HepG2 (cell line): ENCODE data around the gene BCL2A1. TPM values are rescaled to one million over a fixed set of nuclear protein-coding genes. Genes with fewer than 3 reads are reported as not detected.

Experiments used
- EED ChIP-seq: sonication (generic); formaldehyde crosslinking; IDR thresholded peaks from 2 replicates; pipeline ENCODE4 v1.5.0; 2020; ENCODE audit warnings: mild to moderate bottlenecking, missing genetic modification reagents
- EP300 ChIP-seq, 3 experiments: sonication (generic) in 1 of 3; formaldehyde crosslinking in 1 of 3; IDR thresholded peaks; 2 replicates each; pipeline versions ENCODE4 v1.5.1 to v1.6.1; 2011 to 2020; ENCODE audit warnings: low read depth in 2 of 3, low read length in 2 of 3, borderline replicate concordance in 1 of 3, improper control_type of control experiment in 1 of 3, mild to moderate bottlenecking in 1 of 3, missing genetic modification reagents in 1 of 3, moderate library complexity in 1 of 3
- FOXK1 ChIP-seq: sonication (generic); formaldehyde crosslinking; IDR thresholded peaks from 2 replicates; pipeline ENCODE4 v1.4.0; 2020; ENCODE audit warnings: low read depth, missing genetic modification reagents, borderline replicate concordance
- GATAD2A ChIP-seq: IDR thresholded peaks from 2 replicates; pipeline ENCODE4 v1.6.1; 2016
- IRF2 ChIP-seq: IDR thresholded peaks from 2 replicates; pipeline ENCODE4 v1.6.1; 2018; ENCODE audit warnings: missing genetic modification reagents, missing compliant biosample characterization
- JARID2 ChIP-seq: sonication (generic); formaldehyde crosslinking; IDR thresholded peaks from 2 replicates; pipeline ENCODE4 v1.8.1; 2023; ENCODE audit warnings: missing genetic modification reagents, inconsistent platforms; ENCODE audit not compliant: insufficient replicate concordance
- NCOA5 ChIP-seq: sonication (generic); formaldehyde crosslinking; IDR thresholded peaks from 2 replicates; pipeline ENCODE4 v1.4.0; 2020; ENCODE audit warnings: missing genetic modification reagents
- PCBP2 ChIP-seq: fragments of 200-400 bp; formaldehyde crosslinking; optimal IDR thresholded peaks from 2 replicates; pipeline ENCODE3; 2018; ENCODE audit warnings: low read length, low read depth; ENCODE audit not compliant: poor library complexity, severe bottlenecking
- RFX1 ChIP-seq: fragments of 450-650 bp; IDR thresholded peaks from 2 replicates; pipeline ENCODE4 v1.6.1; 2017
- ZBTB42 ChIP-seq: sonication (generic); formaldehyde crosslinking; IDR thresholded peaks from 2 replicates; pipeline ENCODE4 v1.5.0; 2020; ENCODE audit warnings: mild to moderate bottlenecking, missing genetic modification reagents
- ZNF138 ChIP-seq: sonication (generic); formaldehyde crosslinking; IDR thresholded peaks from 2 replicates; pipeline ENCODE4 v1.5.0; 2020; ENCODE audit warnings: mild to moderate bottlenecking, low read depth, missing genetic modification reagents
- ZNF34 ChIP-seq: sonication (generic); formaldehyde crosslinking; IDR thresholded peaks from 2 replicates; pipeline ENCODE4 v1.4.0; 2020; ENCODE audit warnings: mild to moderate bottlenecking, missing genetic modification reagents, borderline replicate concordance
- ZNF850 ChIP-seq: sonication (generic); formaldehyde crosslinking; conservative IDR thresholded peaks from 2 replicates; pipeline ENCODE4 v1.9.0; 2021; ENCODE audit warnings: mild to moderate bottlenecking, missing genetic modification reagents
- polyA plus RNA-seq, 8 experiments: library from polyadenylated mRNA; depleted of rRNA in 3 of 8; stranded (reverse) in 7 of 8; unstranded in 1 of 8; fragments of >200 nt; fragmentation: Illumina TruSeq in 4 of 8; extraction: Trizol in 4 of 8; gene quantifications; 2 replicates each; pipeline versions ENCODE4 v1.2.1 to v1.2.3, GENCODE V29; 2011 to 2016; ENCODE audit warnings: low read depth in 4 of 8, missing spikeins in 1 of 8, mixed read lengths in 1 of 8; ENCODE audit not compliant: insufficient read depth in 1 of 8
- total RNA-seq, 5 experiments: library from RNA; depleted of rRNA; stranded (reverse); fragments of >200 nt; fragmentation: Illumina TruSeq; extraction: Trizol; gene quantifications; 2 replicates each; pipeline ENCODE4 v1.2.3, GENCODE V29; 2016; ENCODE audit warnings: low read depth in 1 of 5
- TF ChIP-seq, protein P1 (sequence below): sonication (generic); formaldehyde crosslinking; IDR thresholded peaks from 2 replicates; pipeline ENCODE4 v1.8.0; 2022; ENCODE audit warnings: low read depth, missing genetic modification reagents
- TF ChIP-seq, protein P2 (sequence below): sonication (generic); formaldehyde crosslinking; IDR thresholded peaks from 2 replicates; pipeline ENCODE4 v1.5.0; 2020; ENCODE audit warnings: missing genetic modification reagents
- TF ChIP-seq, protein P3 (sequence below): IDR thresholded peaks from 2 replicates; pipeline ENCODE4 v1.6.1; 2012; ENCODE audit warnings: low read depth, low read length, improper control_type of control experiment
- TF ChIP-seq, protein P4 (sequence below): sonication (generic); formaldehyde crosslinking; IDR thresholded peaks from 2 replicates; pipeline ENCODE4 v1.5.1; 2020; ENCODE audit warnings: mild to moderate bottlenecking, missing genetic modification reagents
- TF ChIP-seq, protein P5 (sequence below): sonication (generic); formaldehyde crosslinking; IDR thresholded peaks from 2 replicates; pipeline ENCODE4 v1.5.0; 2020; ENCODE audit warnings: mild to moderate bottlenecking, low read depth, missing genetic modification reagents, borderline replicate concordance
- TF ChIP-seq, protein P6 (sequence below): fragments of 450-650 bp; IDR thresholded peaks from 2 replicates; pipeline ENCODE4 v1.6.1; 2017; ENCODE audit warnings: mild to moderate bottlenecking

The BCL2A1 gene
- total and polyA plus RNA-seq, 2 of the 13 experiments (the other 11 are each of a cell fraction or from before 2014, with no cell fraction given), result 0.08 to 0.31 TPM

DNA sequence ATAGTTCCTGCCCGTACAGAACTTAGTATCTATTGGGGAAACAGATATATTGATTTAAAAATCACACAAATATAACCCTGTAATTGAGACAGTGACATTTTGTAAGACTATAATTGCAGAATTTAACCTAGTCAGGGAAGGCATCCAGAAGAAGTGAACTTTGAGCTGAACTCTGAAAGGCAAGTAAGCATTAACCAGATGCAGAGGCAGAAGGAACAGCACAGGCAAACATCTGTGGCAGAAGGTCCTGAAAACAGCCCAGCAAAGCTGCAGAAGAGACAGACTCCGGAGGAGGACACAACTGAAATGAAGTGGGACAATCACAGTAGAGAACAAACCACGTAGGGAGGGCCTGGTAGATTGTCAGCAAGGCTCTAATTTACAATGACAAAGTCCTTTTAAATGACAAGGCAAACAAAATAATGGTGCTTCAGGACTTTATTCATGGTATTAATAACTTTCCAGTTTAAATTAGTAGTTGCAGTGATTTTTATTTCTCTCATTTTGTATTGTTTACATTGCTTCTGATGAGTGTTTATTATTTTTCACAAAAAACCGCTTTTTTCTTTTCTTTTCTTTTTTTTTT lies 14.5 kb downstream of the BCL2A1 start (continued):
- TF ChIP-seq, protein P1, sequence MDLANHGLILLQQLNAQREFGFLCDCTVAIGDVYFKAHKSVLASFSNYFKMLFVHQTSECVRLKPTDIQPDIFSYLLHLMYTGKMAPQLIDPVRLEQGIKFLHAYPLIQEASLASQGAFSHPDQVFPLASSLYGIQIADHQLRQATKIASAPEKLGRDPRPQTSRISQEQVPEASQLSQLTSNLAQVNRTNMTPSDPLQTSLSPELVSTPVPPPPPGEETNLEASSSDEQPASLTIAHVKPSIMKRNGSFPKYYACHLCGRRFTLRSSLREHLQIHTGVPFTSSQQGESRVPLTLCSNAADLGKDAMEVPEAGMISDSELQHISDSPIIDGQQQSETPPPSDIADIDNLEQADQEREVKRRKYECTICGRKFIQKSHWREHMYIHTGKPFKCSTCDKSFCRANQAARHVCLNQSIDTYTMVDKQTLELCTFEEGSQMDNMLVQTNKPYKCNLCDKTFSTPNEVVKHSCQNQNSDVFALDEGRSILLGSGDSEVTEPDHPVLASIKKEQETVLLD (CRISPR knock-in tag), result no peak
- TF ChIP-seq, protein P2, sequence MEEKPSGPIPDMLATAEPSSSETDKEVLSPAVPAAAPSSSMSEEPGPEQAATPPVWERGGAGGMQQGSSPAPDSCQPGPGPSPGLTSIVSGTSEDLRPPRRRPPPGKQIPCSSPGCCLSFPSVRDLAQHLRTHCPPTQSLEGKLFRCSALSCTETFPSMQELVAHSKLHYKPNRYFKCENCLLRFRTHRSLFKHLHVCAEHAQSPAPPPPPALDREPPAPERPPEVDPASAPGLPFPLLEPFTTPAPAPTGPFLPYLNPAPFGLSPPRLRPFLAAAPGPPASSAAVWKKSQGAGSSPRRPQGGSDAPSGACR, result no peak
- peak; percentile 76 for TF ChIP-seq GATAD2A (CRISPR knock-in tag)
- TF ChIP-seq ZNF850, result no peak
- no peak for TF ChIP-seq NCOA5 (CRISPR knock-in tag)
- TF ChIP-seq, protein P3, sequence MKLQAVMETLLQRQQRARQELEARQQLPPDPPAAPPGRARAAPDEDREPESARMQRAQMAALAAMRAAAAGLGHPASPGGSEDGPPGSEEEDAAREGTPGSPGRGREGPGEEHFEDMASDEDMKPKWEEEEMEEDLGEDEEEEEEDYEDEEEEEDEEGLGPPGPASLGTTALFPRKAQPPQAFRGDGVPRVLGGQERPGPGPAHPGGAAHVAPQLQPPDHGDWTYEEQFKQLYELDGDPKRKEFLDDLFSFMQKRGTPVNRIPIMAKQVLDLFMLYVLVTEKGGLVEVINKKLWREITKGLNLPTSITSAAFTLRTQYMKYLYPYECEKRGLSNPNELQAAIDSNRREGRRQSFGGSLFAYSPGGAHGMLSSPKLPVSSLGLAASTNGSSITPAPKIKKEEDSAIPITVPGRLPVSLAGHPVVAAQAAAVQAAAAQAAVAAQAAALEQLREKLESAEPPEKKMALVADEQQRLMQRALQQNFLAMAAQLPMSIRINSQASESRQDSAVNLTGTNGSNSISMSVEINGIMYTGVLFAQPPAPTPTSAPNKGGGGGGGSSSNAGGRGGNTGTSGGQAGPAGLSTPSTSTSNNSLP, result no peak
- TF ChIP-seq, protein P4, sequence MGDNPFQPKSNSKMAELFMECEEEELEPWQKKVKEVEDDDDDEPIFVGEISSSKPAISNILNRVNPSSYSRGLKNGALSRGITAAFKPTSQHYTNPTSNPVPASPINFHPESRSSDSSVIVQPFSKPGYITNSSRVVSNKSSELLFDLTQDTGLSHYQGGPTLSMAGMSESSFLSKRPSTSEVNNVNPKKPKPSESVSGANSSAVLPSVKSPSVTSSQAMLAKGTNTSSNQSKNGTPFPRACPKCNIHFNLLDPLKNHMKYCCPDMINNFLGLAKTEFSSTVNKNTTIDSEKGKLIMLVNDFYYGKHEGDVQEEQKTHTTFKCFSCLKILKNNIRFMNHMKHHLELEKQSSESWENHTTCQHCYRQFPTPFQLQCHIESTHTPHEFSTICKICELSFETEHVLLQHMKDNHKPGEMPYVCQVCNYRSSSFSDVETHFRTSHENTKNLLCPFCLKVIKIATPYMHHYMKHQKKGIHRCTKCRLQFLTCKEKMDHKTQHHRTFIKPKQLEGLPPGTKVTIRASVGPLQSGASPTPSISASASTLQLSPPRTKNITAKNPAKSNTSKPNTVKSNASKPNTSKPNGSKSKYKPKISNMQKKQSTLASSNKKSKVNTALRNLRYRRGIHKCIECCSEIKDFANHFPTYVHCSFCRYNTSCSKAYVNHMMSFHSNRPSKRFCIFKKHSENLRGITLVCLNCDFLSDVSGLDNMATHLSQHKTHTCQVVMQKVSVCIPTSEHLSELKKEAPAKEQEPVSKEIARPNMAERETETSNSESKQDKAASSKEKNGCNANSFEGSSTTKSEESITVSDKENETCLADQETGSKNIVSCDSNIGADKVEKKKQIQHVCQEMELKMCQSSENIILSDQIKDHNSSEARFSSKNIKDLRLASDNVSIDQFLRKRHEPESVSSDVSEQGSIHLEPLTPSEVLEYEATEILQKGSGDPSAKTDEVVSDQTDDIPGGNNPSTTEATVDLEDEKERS (CRISPR knock-in tag), result no peak
- TF ChIP-seq RFX1, result no peak
- TF ChIP-seq, protein P5, sequence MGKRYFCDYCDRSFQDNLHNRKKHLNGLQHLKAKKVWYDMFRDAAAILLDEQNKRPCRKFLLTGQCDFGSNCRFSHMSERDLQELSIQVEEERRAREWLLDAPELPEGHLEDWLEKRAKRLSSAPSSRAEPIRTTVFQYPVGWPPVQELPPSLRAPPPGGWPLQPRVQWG (CRISPR knock-in tag), result no peak
- TF ChIP-seq ZBTB42 (CRISPR knock-in tag), result 0 out of 2 replicates have a peak, but pooled peaks have one; percentile 48
- no peak for TF ChIP-seq IRF2 (CRISPR knock-in tag)
- TF ChIP-seq EP300 (IDR thresholded peaks at IDR 0.05; ENCODE audit: low read depth in 2 of 2, low read length in 2 of 2), result no peak
- TF ChIP-seq EP300 (CRISPR knock-in tag; IDR thresholded peaks at IDR 0.05; ENCODE audit: borderline replicate concordance), result no peak
- TF ChIP-seq FOXK1 (CRISPR knock-in tag), result no peak
- TF ChIP-seq ZNF34 (CRISPR knock-in tag), result no peak
- no peak for TF ChIP-seq ZNF138
- TF ChIP-seq EED (CRISPR knock-in tag), result no peak
- TF ChIP-seq PCBP2, result no peak
- TF ChIP-seq JARID2 (CRISPR knock-in tag), result no peak
- TF ChIP-seq, protein P6, sequence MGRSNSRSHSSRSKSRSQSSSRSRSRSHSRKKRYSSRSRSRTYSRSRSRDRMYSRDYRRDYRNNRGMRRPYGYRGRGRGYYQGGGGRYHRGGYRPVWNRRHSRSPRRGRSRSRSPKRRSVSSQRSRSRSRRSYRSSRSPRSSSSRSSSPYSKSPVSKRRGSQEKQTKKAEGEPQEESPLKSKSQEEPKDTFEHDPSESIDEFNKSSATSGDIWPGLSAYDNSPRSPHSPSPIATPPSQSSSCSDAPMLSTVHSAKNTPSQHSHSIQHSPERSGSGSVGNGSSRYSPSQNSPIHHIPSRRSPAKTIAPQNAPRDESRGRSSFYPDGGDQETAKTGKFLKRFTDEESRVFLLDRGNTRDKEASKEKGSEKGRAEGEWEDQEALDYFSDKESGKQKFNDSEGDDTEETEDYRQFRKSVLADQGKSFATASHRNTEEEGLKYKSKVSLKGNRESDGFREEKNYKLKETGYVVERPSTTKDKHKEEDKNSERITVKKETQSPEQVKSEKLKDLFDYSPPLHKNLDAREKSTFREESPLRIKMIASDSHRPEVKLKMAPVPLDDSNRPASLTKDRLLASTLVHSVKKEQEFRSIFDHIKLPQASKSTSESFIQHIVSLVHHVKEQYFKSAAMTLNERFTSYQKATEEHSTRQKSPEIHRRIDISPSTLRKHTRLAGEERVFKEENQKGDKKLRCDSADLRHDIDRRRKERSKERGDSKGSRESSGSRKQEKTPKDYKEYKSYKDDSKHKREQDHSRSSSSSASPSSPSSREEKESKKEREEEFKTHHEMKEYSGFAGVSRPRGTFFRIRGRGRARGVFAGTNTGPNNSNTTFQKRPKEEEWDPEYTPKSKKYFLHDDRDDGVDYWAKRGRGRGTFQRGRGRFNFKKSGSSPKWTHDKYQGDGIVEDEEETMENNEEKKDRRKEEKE, result no peak
